HL-60 (cell line): ENCODE results near the gene MRPL37.

ENCODE experiments used
- POLR2AphosphoS5 ChIP-seq: IDR thresholded peaks from 2 replicates; pipeline ENCODE4 v1.6.1; 2012; ENCODE audit warnings: low read depth
- REST ChIP-seq: IDR thresholded peaks from 2 replicates; pipeline ENCODE4 v1.6.1; 2012; ENCODE audit warnings: low read depth; ENCODE audit not compliant: insufficient replicate concordance
- TF ChIP-seq, protein P1 (sequence below): IDR thresholded peaks from one replicate; pipeline ENCODE4 v1.5.1; 2011; ENCODE audit warnings: low read length, control low read depth, inconsistent platforms; ENCODE audit not compliant: insufficient read depth

- TF ChIP-seq, protein P1, sequence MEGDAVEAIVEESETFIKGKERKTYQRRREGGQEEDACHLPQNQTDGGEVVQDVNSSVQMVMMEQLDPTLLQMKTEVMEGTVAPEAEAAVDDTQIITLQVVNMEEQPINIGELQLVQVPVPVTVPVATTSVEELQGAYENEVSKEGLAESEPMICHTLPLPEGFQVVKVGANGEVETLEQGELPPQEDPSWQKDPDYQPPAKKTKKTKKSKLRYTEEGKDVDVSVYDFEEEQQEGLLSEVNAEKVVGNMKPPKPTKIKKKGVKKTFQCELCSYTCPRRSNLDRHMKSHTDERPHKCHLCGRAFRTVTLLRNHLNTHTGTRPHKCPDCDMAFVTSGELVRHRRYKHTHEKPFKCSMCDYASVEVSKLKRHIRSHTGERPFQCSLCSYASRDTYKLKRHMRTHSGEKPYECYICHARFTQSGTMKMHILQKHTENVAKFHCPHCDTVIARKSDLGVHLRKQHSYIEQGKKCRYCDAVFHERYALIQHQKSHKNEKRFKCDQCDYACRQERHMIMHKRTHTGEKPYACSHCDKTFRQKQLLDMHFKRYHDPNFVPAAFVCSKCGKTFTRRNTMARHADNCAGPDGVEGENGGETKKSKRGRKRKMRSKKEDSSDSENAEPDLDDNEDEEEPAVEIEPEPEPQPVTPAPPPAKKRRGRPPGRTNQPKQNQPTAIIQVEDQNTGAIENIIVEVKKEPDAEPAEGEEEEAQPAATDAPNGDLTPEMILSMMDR: no peak
- TF ChIP-seq REST (no peak), POLR2AphosphoS5 (no peak)
These were observed 23.2 kb upstream of the MRPL37 start for GRCh38 chr1:54176621-54177327.
